Vagina (tissue), 2 donors: ENCODE measurements around the gene RNF167.
A peak's percentile ranks its signal among the peaks of the same experiment; 100 is the strongest.

Source experiments
- CTCF ChIP-seq, 3 experiments: fragments of 450-650 bp in 2 of 3; fragments of 200-600 bp in 1 of 3; sonication (generic) in 1 of 3; IDR thresholded peaks; one replicate each; pipeline ENCODE4 v1.5.1; 2017 to 2019; ENCODE audit warnings: antibody characterized with exemption in 3 of 3, mild to moderate bottlenecking in 2 of 3, moderate library complexity in 2 of 3
- POLR2A ChIP-seq, 2 donors: fragments of 450-650 bp; IDR thresholded peaks; one replicate each; pipeline ENCODE4 v1.6.1; 2017; ENCODE audit warnings: antibody characterized with exemption in 2 of 2, mild to moderate bottlenecking in 2 of 2, moderate library complexity in 2 of 2
- POLR2AphosphoS5 ChIP-seq, 2 donors: sonication (generic); formaldehyde crosslinking; IDR thresholded peaks; one replicate each; pipeline ENCODE4 v1.9.0; 2017; ENCODE audit warnings: antibody characterized with exemption in 2 of 2, mild to moderate bottlenecking in 2 of 2, low read depth in 1 of 2; ENCODE audit not compliant: insufficient read depth in 1 of 2

GRCh38 chr17:4940555-4941318 is 669 bp downstream of the RNF167 start:
- TF ChIP-seq CTCF (IDR thresholded peaks at IDR 0.05) = no peak
- TF ChIP-seq POLR2A (IDR thresholded peaks at IDR 0.05) = no peak
- peak in 1 of 2 donors; percentile 3 for TF ChIP-seq POLR2AphosphoS5 (IDR thresholded peaks at IDR 0.05; ENCODE audit: insufficient read depth in 1 of 2, low read depth in 1 of 2)
